Measurements from ENCODE around the gene ZPBP. TPM values are rescaled to one million over a fixed set of nuclear protein-coding genes. Genes with fewer than 3 reads are reported as not detected.

The ZPBP gene
- total RNA-seq, 1 donor from 2014 or later, result not detected

- Mint-ChIP-seq H3K4me3 (no peak overlapping the region), H3K4me1 (ENCODE audit: low read depth) (no peaks in the 10 kb centered on the region), H3K27ac (no peak overlapping the region), H3K9me3 (no peaks in the 10 kb centered on the region), H3K27me3 (ENCODE audit: insufficient read depth) (peaks cover 6% of the 10 kb centered on the region), H3K36me3 (ENCODE audit: low read depth) (no peaks in the 10 kb centered on the region)
- no peak for DNase-seq (ENCODE audit: low spot score)
- intact Hi-C loops (cut with micrococcal nuclease), result no loop called here
Observed at GRCh38 chr7:49995681-49996080, 97.4 kb downstream of the ZPBP start.

GRCh38 chr7:49986191-49986590, 106.9 kb downstream of the ZPBP start:
- DNase-seq (ENCODE audit: low spot score), result no peak
- no peaks in the 10 kb centered on the region for H3K36me3 Mint-ChIP-seq (ENCODE audit: low read depth)
- intact Hi-C loops (cut with micrococcal nuclease), result no loop called here
- H3K27me3 Mint-ChIP-seq (ENCODE audit: insufficient read depth), result no peaks in the 10 kb centered on the region
- H3K4me1 Mint-ChIP-seq (ENCODE audit: low read depth), result no peaks in the 10 kb centered on the region
- no peak overlapping the region for H3K4me3 Mint-ChIP-seq
- H3K9me3 Mint-ChIP-seq, result no peaks in the 10 kb centered on the region
- no peak overlapping the region for H3K27ac Mint-ChIP-seq

DNA sequence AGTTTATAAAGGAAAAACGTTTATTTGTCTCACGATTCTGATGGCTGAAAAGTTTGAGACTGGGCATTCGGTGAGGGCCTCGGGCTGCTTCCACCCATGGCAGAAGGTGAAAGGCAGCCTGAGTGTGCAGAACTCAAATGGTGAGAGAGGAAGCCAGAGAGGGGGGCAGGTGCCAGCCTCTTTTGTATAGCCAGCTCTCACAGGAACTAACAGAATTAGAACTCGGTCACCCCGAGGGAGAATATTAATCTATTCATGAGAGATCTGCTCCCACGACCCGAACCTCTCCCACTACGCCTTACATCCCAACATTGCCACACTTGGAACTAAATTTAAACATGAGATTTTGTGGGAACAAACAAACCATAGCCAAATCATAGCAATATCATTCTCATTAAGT, 112.6 kb downstream of the ZPBP start:
- intact Hi-C loops (cut with micrococcal nuclease), result no loop called here
- Mint-ChIP-seq H3K4me1 (ENCODE audit: low read depth) (no peaks in the 10 kb centered on the region), H3K27me3 (ENCODE audit: insufficient read depth) (no peaks in the 10 kb centered on the region), H3K9me3 (no peaks in the 10 kb centered on the region), H3K36me3 (ENCODE audit: low read depth) (no peaks in the 10 kb centered on the region), H3K4me3 (no peak overlapping the region), H3K27ac (no peak overlapping the region)
- DNase-seq (ENCODE audit: low spot score), result no peak

DNA sequence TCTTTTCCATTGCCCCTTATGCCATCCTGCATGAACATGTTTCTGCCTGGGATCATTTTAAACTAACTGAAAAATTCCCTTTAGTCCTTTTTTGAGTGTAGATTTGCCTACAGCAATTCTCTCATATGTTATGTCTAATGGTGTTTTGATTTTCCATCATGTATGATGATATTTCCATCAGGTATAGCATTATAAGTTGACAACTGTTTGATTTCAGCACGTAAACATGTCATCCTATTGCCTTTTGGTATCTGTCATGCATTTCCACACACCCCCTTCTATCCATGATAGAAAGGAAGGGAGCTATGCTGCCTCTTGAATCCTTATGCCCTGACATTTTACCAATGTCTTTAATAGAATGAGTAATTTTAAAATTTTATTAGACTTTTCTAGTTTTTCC, 116.8 kb downstream of the ZPBP start:
- Mint-ChIP-seq H3K4me3 (no peak overlapping the region), H3K27me3 (ENCODE audit: insufficient read depth) (no peaks in the 10 kb centered on the region), H3K4me1 (ENCODE audit: low read depth) (no peaks in the 10 kb centered on the region), H3K9me3 (no peaks in the 10 kb centered on the region), H3K36me3 (ENCODE audit: low read depth) (no peaks in the 10 kb centered on the region), H3K27ac (no peak overlapping the region)
- no peak for DNase-seq (ENCODE audit: low spot score)
- intact Hi-C loops (cut with micrococcal nuclease), result no loop called here

GRCh38 chr7:49974035-49974434, 119.0 kb downstream of the ZPBP start:
- intact Hi-C loops (cut with micrococcal nuclease), result no loop called here
- no peaks in the 10 kb centered on the region for H3K9me3 Mint-ChIP-seq
- H3K4me1 Mint-ChIP-seq (ENCODE audit: low read depth), result no peaks in the 10 kb centered on the region
- H3K36me3 Mint-ChIP-seq (ENCODE audit: low read depth), result no peaks in the 10 kb centered on the region
- DNase-seq (ENCODE audit: low spot score), result no peak
- H3K27ac Mint-ChIP-seq, result no peak overlapping the region
- H3K27me3 Mint-ChIP-seq (ENCODE audit: insufficient read depth), result no peaks in the 10 kb centered on the region
- H3K4me3 Mint-ChIP-seq, result no peak overlapping the region

DNA sequence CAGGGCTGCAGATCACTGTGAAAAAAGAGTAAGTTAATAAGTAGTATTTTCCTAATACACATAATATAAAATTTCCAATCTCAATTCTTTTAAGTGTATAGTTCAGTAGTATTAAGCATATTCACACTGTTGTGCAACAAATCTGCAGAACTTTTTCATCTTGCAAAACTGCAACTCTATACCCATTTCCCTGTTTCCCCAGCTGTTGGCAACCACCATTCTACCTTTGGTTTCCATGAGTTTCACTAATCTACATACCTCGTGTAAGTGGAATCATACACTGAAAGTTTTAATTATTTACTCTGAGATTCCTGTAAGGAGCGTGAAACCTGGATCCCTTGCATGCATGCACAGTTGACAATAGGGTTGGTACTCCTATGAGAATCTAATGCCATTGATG, 155.4 kb downstream of the ZPBP start:
- Mint-ChIP-seq H3K4me3 (no peak overlapping the region), H3K36me3 (ENCODE audit: low read depth) (no peaks in the 10 kb centered on the region)
- intact Hi-C loops (cut with micrococcal nuclease), result no loop called here

DNA sequence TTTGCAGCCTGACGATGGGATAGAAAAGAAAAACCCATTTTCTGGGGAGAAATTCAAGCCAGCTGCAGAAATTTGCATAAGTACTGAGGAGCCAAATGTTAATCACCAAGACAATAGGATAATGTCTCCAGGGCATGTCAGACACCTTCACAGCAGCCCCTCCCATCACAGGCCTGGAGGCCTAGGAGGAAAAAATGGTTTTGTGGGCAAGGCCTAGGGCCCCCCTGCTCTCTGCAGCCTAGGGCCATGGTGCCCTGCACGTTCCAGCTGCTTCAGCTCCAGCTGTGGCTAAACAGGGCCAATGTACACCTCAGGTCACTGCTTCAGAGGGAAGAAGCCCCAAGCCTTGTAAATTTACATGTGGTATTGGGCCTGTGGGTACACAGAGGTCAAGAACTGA, 161.4 kb downstream of the ZPBP start:
- no peak overlapping the region for H3K4me3 Mint-ChIP-seq
- intact Hi-C loops (cut with micrococcal nuclease), result no loop called here
- no peak overlapping the region for H3K27ac Mint-ChIP-seq
- H3K36me3 Mint-ChIP-seq (ENCODE audit: low read depth), result no peaks in the 10 kb centered on the region
- H3K4me1 Mint-ChIP-seq (ENCODE audit: low read depth), result no peaks in the 10 kb centered on the region
- no peaks in the 10 kb centered on the region for H3K27me3 Mint-ChIP-seq (ENCODE audit: insufficient read depth)
- no peak for DNase-seq (ENCODE audit: low spot score)
- peaks cover 19% of the 10 kb centered on the region for H3K9me3 Mint-ChIP-seq

More for the DNA sequence above, 155.4 kb downstream of the ZPBP start:
- H3K9me3 Mint-ChIP-seq, result peaks cover 3% of the 10 kb centered on the region
- H3K27ac Mint-ChIP-seq, result no peak overlapping the region
- no peaks in the 10 kb centered on the region for H3K27me3 Mint-ChIP-seq (ENCODE audit: insufficient read depth)
- DNase-seq (ENCODE audit: low spot score), result no peak
- H3K4me1 Mint-ChIP-seq (ENCODE audit: low read depth), result no peaks in the 10 kb centered on the region

- Mint-ChIP-seq H3K4me1 (ENCODE audit: low read depth) (no peaks in the 10 kb centered on the region), H3K9me3 (peaks cover 19% of the 10 kb centered on the region), H3K27me3 (ENCODE audit: insufficient read depth) (no peaks in the 10 kb centered on the region), H3K4me3 (no peak overlapping the region), H3K36me3 (ENCODE audit: low read depth) (no peaks in the 10 kb centered on the region), H3K27ac (no peak overlapping the region)
- intact Hi-C loops (cut with micrococcal nuclease), result no loop called here
- no peak for DNase-seq (ENCODE audit: low spot score)
Observed at GRCh38 chr7:49928787-49929186, 164.3 kb downstream of the ZPBP start.

DNA sequence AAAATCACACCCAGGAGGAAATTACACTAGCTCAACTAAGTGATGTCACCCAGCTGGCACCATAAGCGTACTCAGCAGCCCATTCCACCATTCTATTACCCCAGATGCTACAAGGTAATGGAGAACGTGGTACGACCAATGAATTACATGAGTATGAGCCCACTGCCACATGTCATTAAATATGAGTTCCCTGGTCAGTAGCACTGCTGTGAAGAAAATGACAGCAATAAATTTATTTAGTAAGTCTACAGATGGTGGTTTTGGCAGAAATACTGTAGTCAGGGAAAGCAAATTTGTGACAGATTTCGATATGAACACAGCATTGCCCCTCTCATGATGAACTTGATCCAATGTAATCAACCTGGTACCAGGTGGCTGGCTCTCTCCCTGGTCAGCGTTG, 165.4 kb downstream of the ZPBP start:
- Mint-ChIP-seq H3K36me3 (ENCODE audit: low read depth) (no peaks in the 10 kb centered on the region), H3K4me1 (ENCODE audit: low read depth) (no peaks in the 10 kb centered on the region), H3K4me3 (no peak overlapping the region), H3K9me3 (peaks cover 16% of the 10 kb centered on the region), H3K27me3 (ENCODE audit: insufficient read depth) (no peaks in the 10 kb centered on the region), H3K27ac (no peak overlapping the region)
- DNase-seq (ENCODE audit: low spot score), result no peak
- intact Hi-C loops (cut with micrococcal nuclease), result no loop called here

DNA sequence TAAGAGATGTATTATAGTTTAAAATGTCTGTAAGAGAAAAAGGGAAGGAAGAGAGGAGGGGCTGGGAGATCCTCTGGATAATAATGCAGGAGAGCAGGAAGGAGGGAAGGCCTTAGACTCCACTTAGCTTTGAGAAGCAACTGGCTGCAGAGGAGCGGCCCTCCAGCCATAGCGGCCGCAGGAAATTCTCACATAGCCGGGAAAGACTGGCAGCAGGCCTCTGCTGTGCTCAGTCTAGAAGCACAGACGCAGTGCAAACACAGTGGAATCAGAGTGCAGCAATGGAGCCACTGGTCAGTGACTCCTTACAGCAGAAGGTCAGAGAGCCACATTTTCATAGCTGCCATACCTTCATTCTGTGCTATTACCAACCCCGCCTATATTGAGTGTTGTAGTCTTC, 166.3 kb downstream of the ZPBP start:
- no peaks in the 10 kb centered on the region for H3K36me3 Mint-ChIP-seq (ENCODE audit: low read depth)
- no peak for DNase-seq (ENCODE audit: low spot score)
- H3K9me3 Mint-ChIP-seq, result peaks cover 11% of the 10 kb centered on the region
- H3K27ac Mint-ChIP-seq, result no peak overlapping the region
- H3K27me3 Mint-ChIP-seq (ENCODE audit: insufficient read depth), result no peaks in the 10 kb centered on the region
- H3K4me3 Mint-ChIP-seq, result no peak overlapping the region
- intact Hi-C loops (cut with micrococcal nuclease), result no loop called here
- H3K4me1 Mint-ChIP-seq (ENCODE audit: low read depth), result no peaks in the 10 kb centered on the region

DNA sequence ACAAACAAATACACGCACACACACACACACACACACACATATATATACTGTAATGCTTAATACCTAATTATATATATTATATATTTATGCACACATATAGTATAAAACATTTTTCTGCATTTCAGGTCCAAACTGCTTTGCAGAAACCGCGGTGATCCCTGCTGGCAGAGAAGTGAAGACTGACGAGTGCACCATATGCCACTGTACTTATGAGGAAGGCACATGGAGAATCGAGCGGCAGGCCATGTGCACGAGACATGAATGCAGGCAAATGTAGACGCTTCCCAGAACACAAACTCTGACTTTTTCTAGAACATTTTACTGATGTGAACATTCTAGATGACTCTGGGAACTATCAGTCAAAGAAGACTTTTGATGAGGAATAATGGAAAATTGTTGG, 181.1 kb downstream of the ZPBP start:
- H3K9me3 Mint-ChIP-seq, result no peaks in the 10 kb centered on the region
- no peak overlapping the region for H3K27ac Mint-ChIP-seq
- H3K4me1 Mint-ChIP-seq (ENCODE audit: low read depth), result no peaks in the 10 kb centered on the region
- H3K27me3 Mint-ChIP-seq (ENCODE audit: insufficient read depth), result peaks cover 6% of the 10 kb centered on the region
- intact Hi-C loops (cut with micrococcal nuclease), result no loop called here
- no peaks in the 10 kb centered on the region for H3K36me3 Mint-ChIP-seq (ENCODE audit: low read depth)
- no peak for DNase-seq (ENCODE audit: low spot score)
- no peak overlapping the region for H3K4me3 Mint-ChIP-seq

DNA sequence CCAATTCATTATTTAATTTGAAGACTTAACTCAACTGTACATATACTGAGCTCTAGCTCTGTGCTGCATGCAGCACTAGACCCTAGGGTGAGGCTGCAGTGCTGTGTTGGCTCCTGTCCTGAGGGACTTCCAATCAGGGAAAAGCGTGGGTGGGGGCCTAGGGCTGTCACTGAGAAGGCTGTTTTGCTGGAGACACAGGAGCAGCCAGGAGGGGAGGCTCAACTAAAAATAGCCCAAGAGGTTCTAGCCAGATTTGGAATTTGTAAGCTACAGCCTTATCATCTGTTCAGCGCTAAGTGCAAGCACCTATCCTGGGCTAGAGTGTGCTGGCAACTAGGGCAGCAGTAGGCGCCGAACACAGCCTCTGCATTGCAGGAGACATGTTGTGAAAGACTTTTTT, 198.5 kb downstream of the ZPBP start:
- Mint-ChIP-seq H3K27me3 (ENCODE audit: insufficient read depth) (peaks cover 1% of the 10 kb centered on the region), H3K36me3 (ENCODE audit: low read depth) (no peaks in the 10 kb centered on the region), H3K4me3 (no peak overlapping the region), H3K27ac (no peak overlapping the region), H3K9me3 (no peaks in the 10 kb centered on the region), H3K4me1 (ENCODE audit: low read depth) (no peaks in the 10 kb centered on the region)
- intact Hi-C loops (cut with micrococcal nuclease), result no loop called here
- no peak for DNase-seq (ENCODE audit: low spot score)

- Mint-ChIP-seq H3K4me1 (ENCODE audit: low read depth) (no peaks in the 10 kb centered on the region), H3K36me3 (ENCODE audit: low read depth) (no peaks in the 10 kb centered on the region), H3K9me3 (no peaks in the 10 kb centered on the region), H3K27me3 (ENCODE audit: insufficient read depth) (peaks cover 1% of the 10 kb centered on the region), H3K27ac (no peak overlapping the region), H3K4me3 (no peak overlapping the region)
- no peak for DNase-seq (ENCODE audit: low spot score)
- intact Hi-C loops (cut with micrococcal nuclease), result no loop called here
Observed at GRCh38 chr7:49893131-49893530, 199.9 kb downstream of the ZPBP start.

- Mint-ChIP-seq H3K4me3 (no peak overlapping the region), H3K27ac (no peak overlapping the region), H3K27me3 (ENCODE audit: insufficient read depth) (peaks cover 1% of the 10 kb centered on the region), H3K4me1 (ENCODE audit: low read depth) (no peaks in the 10 kb centered on the region), H3K9me3 (no peaks in the 10 kb centered on the region), H3K36me3 (ENCODE audit: low read depth) (no peaks in the 10 kb centered on the region)
- DNase-seq (ENCODE audit: low spot score), result no peak
- intact Hi-C loops (cut with micrococcal nuclease), result no loop called here
Observed at GRCh38 chr7:49892481-49892880, 200.6 kb downstream of the ZPBP start.

All from activated T-helper 1 cell treated with anti-CD3 and anti-CD28 coated beads, Interleukin-12 subunit alpha, Interleukin-12 subunit beta, Interleukin-2, Interleukin-4 antibody, amounts not matched to agents 30 ng/mL and 10 ng/mL and 1 ng/mL, durations not matched to agents 14 hours and 24 hours and 36 hours (primary cell).